GM19452 (cell line): ENCODE measurements around the gene CORO2A.
"Not testable (repeated sequence)": the region's sequence is repeated elsewhere in the genome, so short reads cannot be mapped to it uniquely, and the experiment has no call there.

Source experiments
- ATAC-seq: cut with Tn5 transposase; IDR thresholded peaks from one replicate; pipeline ENCODE4 v1.9.1; 2021; ENCODE audit not compliant: unreplicated experiment

CORO2A gene

GRCh38 chr9:98117984-98118639, 74.3 kb downstream of the CORO2A start:
- peak; percentile 45 for ATAC-seq

GRCh38 chr9:98117097-98117496, 75.3 kb downstream of the CORO2A start:
- not testable (repeated sequence) for ATAC-seq

GRCh38 chr9:98109052-98109451, 83.4 kb downstream of the CORO2A start:
- no peak for ATAC-seq

- ATAC-seq: peak; percentile 70
Measured at GRCh38 chr9:98108531-98109031, 83.9 kb downstream of the CORO2A start.

GRCh38 chr9:98107926-98108325, 84.5 kb downstream of the CORO2A start:
- ATAC-seq: peak; percentile 11

- no peak for ATAC-seq
Measured at GRCh38 chr9:98105006-98105405, 87.4 kb downstream of the CORO2A start.

GRCh38 chr9:98104445-98104881, 88.0 kb downstream of the CORO2A start:
- no peak for ATAC-seq

- ATAC-seq: peak; percentile 94
Measured at GRCh38 chr9:98101868-98102273, 90.6 kb downstream of the CORO2A start.

GRCh38 chr9:98101416-98101815, 91.0 kb downstream of the CORO2A start:
- ATAC-seq: no peak

GRCh38 chr9:98100456-98100855, 92.0 kb downstream of the CORO2A start:
- no peak for ATAC-seq

- ATAC-seq: no peak
Measured at GRCh38 chr9:98099898-98100297, 92.5 kb downstream of the CORO2A start.

- no peak for ATAC-seq
Measured at GRCh38 chr9:98099346-98099745, 93.1 kb downstream of the CORO2A start.

- ATAC-seq: no peak
Measured at GRCh38 chr9:98097836-98098235, 94.6 kb downstream of the CORO2A start.

- ATAC-seq: no peak
Measured at GRCh38 chr9:98096091-98096490, 96.3 kb downstream of the CORO2A start.

GRCh38 chr9:98095401-98095800, 97.0 kb downstream of the CORO2A start:
- ATAC-seq: no peak

GRCh38 chr9:98094851-98095250, 97.6 kb downstream of the CORO2A start:
- ATAC-seq: no peak

GRCh38 chr9:98094316-98094715, 98.1 kb downstream of the CORO2A start:
- ATAC-seq: no peak

GRCh38 chr9:98092613-98092931, 99.9 kb downstream of the CORO2A start:
- no peak for ATAC-seq

GRCh38 chr9:98091735-98092612, 100.5 kb downstream of the CORO2A start:
- no peak for ATAC-seq

GRCh38 chr9:98090674-98091073, 101.8 kb downstream of the CORO2A start:
- not testable (repeated sequence) for ATAC-seq

GRCh38 chr9:98087420-98088354, 104.8 kb downstream of the CORO2A start:
- ATAC-seq: no peak
